HG02981 (cell line): ENCODE measurements around the gene TFAP2A.

Experiments
- ATAC-seq: cut with Tn5 transposase; IDR thresholded peaks from one replicate; pipeline ENCODE4 v1.9.1; 2021; ENCODE audit warnings: mild to moderate bottlenecking, moderate library complexity; ENCODE audit not compliant: unreplicated experiment

Gene TFAP2A

DNA sequence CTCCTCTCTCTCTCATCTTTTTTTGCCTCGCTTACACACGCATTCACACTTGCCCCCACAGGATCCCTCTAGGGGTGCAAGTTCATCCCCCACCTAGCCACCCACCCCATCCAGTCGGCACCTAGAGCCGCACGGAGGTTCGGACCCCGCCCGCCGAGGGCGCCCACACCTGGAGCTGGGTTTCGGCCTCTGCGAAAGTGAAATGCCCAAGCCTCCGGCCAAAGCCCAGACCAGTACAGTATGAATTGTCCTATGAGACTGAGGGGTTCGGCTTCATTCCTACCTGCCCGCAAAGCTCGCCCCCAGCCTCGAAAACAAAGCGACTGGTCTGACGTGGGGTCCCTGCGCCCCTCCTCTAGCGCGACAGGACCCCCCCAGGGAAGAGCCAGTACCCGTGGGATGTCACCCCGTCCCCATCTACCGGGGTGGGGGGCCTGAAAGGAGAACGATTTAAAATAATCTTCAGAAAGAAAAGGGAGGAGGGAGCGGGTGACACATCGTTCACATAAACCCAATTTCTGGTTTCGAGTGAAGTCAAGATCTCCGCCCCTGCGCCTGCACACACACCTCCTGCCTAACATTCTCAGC, 1.5 kb downstream of the TFAP2A start:
- no peak for ATAC-seq

DNA sequence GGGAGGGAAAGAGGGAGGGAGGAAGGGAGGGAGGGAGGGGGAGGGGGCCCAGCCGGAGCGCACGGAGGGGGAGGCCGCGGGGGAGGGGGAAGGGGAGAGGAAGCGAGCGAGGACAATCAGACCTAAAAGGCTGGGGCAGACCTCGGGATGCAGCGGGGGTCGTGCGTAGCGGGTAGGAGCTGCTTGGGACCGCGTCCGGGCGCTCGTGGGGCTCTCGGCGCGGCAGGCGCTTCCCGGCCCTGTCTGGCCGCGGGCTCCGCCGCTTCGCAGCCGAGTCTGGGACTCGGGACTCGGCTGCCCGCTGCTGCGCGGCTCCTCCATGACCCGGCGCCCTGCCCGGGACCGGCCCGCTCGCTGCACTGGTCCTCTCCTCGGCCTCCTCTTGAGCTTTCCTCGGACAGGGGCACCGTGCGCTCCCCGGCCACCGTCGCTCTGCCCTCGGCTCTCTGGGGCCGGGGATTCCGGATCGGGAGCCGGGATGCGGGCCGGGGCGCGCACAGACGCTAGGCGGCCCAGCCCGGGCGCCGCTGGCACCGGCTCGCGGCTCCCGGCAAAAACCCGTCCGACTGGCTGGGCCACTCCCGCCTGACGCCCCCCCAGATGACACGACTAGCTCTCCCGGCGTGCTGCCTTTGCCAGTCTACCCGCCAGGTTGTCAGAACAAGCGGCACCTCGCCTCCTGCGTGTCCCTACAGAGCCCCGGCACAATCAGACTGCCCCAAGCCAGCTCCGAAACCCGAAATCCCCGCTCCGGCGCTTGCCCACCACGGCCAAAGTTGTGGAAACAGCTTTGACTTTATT, 2.2 kb downstream of the TFAP2A start:
- ATAC-seq = peak; percentile 23

DNA sequence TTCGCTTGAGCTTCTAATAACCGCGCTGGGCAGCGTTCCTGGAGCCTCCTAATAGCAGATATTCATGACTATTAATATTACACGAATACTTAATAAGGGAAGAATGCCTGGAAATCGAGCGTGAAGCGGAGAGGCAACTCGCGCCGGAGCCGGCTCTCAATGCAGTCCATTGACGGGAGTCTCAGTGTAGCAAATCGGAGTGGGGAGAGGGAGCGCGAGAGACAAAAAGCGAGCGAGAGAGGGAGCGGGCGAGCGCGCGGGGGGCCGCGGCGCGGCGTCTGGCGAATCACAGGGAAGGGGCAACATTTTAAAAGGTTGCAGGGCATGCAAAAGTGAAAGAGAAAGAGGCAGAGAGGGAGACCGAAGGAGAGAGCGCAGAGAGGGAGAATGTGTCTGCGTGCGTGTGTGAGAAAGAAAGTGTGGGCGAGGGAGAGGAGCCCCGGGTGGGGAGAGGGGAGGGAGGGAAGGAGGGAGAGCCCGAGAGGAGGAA, 2.9 kb downstream of the TFAP2A start:
- ATAC-seq = peak; percentile 53

DNA sequence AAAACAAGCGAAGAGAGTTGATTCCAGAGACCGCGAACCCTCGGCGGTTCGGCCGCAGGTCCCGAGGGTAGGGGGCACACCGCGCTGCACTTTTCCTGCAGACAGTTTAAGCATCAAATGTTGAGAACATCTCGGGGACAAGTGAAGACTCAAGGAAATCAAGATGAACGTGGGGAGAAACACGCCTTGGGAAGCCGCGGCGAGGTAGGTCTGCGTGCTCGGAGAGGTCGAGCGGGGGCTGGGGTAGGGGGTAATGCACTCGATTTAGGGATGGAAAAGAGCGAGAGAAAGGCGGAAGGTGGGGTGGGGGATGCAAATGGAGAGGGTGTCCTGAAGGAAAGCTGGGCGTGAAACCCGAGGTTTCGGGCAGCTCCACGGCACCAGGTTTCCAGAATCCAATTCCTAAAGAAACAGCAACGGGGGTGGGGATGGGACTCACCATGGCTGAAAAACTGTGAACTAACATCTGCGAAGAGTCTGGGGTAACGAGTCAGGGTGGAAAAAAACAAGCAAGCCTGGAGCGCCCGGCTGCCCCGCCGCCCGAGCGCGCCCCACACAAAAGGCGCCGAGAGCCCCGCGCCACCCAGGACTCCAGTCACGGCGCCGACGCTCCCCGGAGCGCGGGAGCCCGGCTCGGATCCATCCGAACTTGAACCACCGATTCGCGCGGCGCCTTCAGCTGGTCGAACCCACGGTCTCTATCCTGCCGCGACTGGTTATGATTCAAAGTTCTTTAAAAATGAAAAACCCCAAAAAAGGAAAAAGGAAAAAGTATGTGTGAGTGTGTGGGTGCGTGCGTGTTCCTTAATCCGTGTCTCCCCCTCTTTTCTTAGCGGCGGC, 3.5 kb downstream of the TFAP2A start:
- ATAC-seq = no peak

DNA sequence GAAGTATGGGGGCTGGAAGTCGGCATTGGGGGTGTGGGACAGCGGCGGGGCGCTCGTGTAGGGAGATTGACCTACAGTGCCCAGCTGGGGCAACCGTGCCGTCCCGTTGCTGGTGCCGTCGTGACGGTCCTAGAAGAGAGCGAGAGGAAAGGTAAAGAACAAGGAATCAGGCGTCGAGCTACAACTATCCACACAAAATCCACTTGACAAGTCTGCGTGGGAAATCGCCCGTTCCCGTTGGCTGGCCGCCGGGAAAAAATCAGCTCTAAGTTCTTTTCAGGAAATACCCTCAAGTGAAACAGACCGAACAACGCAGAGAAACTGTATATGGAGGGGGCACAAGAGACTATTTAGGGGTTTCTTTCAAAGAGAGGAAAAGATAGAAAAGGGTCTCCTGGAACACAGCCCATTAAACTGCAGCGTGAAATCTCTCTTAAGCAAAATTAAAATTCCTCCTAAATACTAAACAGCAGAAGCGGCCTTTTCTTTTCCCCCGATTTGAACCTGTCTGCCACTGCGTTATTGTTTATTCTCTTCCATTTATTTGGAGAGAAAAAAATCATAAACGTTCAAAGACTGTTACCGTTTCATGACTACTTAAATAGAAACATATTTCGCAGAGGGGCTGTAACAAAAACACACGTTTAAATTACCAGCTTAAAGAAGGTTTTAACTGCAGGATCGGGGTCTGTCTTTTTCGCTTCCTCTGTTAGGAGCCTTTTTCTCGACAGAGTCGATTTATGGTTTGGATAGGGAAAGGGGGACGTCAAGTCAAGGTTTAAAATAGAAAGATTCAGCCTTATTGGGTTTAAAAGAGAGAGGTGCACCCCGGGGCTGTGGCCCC, 4.4 kb downstream of the TFAP2A start:
- ATAC-seq = no peak

DNA sequence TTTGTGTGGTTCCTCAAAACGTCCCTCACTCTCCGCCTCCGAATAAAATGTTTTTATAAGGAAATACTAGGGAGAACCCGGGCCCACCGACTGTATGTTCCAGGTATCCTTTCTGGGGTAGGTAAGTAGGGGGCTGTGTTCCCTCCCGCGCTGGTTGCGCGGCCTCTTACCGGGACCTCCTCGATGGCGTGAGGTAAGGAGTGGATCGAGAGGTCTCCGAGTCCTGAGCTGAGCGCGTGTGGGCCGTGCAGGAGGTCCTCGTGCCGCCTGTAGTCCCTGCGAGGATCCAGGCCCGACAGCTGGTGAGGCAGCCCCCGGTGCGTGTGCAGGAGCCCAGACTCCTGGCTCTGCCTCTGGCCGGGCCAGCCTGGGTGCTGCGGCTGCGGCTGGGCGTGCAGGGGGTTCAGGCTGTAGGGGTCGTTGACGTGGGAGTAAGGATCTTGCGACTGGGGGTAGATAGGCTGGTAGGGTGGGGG, 5.1 kb downstream of the TFAP2A start:
- no peak for ATAC-seq

DNA sequence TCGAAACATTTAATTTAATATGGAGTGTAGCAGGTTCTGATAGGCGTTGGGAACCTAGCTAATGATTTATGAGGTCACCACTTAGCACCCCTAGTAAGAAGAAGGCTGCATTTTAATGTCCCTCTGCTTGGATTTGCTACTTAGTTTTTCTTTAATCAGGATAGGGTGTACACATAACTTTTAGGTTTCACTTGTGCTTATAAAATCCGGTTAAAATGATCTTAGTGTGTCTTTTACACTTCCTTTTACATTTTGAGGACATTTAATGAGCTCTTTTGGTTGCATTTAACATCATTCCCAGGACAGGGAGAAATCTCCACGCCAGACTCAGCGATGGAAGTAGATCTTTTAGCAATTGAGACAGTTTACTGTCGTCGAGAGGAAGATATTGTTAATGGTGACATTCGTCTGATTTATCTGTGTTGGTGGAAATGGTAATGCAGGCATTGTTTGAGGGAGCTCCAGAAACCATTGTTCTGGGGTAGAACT, 5.6 kb downstream of the TFAP2A start:
- ATAC-seq = no peak

DNA sequence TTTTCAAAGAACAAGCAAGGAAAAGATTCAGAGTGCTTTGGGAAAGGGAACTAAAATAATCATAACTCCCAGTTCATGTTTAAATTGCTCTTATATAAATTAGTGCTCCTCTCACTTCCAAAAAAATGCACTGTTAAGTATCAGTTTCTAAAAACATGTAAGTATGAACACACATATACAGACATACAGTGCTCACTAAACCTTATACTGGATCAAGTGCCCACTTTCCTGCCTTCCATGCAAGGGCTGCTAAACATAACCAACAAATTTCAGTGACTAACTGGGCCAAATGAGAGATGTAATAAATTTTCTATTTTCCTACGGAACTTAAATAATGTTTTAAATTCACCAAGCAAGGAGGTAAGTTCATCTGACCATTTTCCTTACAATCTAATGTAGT, 6.4 kb downstream of the TFAP2A start:
- no peak for ATAC-seq

DNA sequence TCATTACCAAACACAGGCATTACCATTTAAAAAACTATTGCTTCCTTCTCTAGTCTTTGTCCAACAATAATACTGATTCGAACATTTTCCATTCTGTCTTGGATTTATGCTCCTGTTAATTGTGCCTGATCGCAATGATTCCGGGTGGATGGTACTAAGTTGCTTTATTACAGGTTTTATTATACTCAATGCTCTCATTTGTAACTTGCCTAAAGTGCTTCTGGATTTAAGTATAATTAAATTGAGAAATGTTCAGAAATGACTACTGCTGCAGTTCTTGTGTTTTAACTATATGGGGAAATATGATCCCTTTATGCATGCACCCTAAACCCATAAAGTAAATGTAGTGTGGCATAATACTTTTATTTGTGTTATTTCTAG, 7.2 kb downstream of the TFAP2A start:
- no peak for ATAC-seq

DNA sequence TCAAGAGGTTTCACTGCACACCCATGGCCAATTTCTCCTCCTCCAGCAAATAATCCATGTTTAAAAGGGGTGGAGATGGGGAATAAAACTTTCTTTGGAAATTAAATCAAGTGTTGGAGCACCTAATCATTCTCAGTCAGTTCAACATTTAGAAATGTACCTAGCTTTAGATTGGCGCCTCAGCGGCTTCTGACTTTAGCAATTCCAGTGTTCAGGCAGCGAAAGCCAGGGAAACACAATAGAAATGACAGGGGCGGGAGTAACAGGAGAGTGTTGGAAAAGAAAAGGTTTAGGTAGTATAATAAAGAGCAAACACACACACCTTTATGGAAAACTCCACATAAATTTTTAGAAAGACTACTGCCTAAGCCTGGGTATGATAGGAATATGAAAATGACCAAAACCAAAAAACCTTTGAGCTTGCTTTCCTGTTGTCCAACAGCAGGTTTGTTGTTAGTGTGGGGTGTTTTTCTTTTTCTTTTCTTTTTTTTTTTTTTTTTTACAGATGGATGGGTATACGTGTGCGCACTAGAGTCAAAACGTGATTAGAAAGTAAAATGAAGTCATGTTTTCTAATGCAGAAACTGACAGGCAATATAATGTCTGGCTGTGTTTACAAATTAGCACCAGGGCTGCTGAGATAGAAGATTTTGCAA, 7.7 kb downstream of the TFAP2A start:
- ATAC-seq = no peak

DNA sequence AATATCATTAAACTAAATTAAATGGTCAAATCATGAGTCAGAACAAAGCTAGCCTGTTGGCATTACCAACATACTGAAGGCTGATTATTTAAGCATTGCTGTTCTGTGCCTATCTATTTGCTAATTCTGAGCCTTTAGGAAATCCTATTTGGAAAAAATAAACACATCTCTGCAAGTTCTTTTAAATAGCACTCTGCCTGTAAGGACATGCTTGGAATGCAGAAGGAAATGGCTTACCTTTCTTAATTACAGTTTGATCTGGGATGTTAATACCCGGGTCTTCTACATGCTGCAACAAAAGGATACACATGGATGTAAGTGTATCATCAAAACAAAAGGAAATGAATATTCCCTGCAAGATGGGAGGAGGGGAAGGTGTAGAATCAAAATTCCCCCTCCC, 8.3 kb downstream of the TFAP2A start:
- no peak for ATAC-seq

DNA sequence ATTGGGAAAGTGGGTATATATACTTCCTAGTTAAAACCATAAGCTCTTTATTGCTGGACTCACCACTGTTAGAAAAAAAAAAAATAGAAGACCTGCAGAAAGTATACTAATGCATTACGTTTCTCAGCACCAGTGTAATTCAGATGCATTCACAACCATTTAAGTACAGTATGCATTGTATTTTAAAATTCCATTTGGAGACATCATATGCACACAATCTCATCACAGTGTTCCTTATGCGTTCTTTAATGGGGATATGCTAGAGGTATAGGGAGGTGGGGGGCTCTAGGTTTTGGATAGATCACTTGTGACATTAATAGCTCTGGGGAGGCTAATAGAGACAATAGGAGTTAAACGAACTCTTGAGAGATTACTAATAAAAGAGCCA, 9.4 kb downstream of the TFAP2A start:
- no peak for ATAC-seq

DNA sequence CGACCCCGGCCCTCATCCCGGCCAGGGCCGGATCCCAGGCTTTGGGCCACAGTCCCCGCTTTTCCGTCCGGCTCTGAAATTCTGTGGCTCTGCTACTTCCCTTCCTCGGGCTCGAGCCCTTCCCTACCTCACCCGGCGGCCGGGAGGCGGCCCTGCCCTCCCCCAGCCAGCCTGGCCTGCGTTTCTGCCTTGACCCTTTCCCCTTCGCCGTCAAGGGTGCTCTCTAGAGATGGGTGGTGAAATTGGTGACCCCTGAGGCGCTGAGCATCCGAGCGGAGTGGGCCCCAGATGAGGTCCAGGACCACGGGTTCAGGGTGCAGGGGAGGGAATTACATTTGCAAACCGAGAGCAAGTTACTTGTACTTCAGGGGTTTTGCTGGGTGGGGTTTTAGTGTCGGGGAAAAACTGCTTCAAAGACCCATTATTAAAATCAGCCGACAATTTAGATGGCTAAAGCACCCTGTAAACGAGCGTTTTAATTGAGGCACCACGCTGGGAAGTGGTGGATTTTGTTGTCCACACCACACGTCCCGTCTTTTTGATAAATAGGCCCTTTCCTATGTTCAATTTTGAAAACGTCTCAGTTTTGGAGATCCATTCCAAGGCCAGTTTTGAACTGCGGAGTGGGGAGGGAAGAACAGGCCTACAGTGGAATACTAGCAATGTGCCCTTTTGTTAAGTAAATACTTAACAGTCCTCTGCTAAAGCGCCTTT, 9.9 kb downstream of the TFAP2A start:
- ATAC-seq = no peak

DNA sequence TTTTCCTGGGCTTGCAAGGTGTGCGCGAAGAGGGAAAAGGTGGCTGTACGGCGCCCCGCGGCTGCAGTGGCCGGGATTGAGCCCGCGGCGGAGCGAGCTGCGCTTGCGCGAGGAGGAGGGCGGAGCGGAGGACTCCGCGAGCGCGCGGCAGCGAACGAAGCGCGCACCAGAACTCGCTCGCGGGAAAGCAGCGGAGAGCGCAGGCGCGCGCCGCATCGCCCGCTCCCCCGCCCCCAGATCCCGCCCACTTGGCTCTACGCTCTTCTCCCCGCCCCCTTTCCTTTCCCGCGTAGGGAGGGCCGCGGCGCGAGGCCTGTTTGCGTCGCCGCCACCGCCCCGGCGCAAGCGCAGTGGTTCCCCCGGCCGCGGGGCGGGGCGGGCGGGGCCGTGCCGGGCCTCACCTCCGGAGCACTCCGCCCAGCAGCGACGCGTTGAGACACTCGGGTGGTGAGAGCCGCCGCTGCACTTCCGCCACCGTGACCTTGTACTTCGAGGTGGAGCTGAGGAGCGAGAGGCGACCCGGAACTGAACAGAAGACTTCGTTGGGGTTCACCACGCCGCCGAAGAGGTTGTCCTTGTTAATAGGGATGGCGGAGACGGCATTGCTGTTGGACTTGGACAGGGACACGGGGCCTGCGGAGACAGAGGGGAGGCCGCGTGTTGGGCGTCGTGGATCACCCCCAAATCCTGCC, 10.6 kb downstream of the TFAP2A start:
- ATAC-seq = peak; percentile 96

DNA sequence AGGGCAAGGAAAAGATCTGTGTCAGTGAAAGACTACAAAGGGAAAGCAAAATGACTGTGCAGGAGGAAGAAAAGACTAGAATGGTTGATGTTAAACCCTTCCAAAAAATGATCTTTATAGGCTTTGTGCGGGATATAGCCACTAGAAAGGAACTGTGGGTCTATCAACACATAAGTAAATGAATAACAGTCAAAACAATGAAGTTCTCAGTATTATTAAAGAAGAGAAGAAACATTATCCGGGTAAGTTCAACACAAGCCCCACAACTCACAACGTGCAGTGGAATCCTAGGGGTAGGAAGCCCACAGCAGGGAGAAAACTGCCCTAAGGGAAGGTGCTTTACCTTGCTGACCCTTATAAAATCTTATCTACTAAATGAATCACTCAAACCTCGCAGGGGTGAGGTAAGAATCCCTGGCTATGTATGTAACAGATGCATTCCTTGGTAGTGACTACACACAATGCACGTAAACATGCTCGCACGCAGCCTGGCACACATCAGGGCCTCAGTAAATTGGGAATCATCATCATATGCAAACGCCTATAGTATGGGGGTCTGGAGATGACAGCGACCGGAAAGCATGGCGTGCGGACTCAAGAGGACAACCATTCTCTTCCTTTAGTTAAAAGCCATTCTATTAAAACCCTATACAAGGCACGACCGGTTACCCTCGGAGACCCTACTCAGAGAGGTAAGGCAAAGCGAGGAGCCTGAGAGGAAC, 11.3 kb downstream of the TFAP2A start:
- ATAC-seq = peak; percentile 19

DNA sequence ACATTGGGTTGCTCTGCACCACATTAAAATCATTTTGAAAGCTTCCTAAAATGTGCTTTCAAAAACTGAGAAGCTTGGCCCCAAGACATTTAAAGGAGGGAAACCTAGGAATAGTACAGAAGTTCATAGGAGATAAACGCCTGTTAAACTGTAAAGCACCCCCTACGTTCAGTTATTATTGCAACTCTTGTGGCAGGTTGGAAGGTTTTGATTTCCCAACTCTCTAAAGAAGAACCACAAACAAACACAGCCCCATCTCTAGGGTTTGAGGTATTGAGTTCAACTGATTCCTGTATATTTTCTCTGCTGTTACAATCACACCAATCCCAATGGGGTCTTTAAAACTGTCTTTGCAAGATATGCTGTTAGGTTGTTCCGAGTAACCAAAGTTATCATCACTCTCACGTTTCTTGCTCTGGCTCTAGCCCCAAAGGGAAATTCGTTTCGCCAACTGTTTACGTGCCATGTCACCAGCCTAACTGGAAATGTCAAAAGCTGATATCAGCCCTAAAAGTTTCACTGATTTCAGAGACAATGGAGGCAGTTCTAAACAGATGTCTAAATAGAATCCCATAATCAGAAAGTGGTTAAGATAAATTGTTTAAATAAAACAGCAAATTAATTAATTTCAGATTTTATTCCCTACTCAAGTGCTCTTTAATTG, 12.1 kb downstream of the TFAP2A start:
- ATAC-seq = no peak

DNA sequence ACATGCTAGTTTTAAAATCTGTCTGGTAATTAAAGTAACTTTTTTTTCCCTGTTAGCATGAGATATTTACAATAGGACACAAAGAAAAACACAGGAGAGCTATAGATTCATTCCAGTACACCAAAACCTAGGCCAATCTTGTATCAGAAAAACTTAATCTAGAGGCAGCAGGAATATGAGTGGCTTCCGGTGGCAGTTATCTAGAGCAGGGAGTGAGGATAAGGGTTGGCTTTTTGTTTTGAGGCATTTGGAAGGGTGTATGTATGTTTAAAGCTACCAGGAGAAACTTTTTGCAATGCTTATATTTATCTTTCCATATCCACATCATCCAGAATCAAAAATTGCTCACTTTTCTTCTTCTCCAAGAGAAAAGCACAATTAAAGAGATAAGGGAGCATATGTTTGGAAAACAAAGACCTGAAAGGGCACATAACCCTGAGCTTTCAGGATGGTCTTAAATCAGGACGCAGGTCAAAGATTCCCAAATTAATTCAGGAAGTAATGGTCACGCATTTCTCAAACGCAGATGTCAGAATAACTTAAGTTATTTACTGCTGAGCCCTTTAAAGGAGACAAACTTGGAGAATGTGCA, 13.1 kb downstream of the TFAP2A start:
- ATAC-seq = no peak
